ENCODE results near the gene PCSK1. TPM values are rescaled to one million over a fixed set of nuclear protein-coding genes. Genes with fewer than 3 reads are reported as not detected.

Gene PCSK1
- total RNA-seq, 1 donor from 2014 or later = not detected

GRCh38 chr5:96350678-96351077, 82.4 kb downstream of the PCSK1 start:
- Histone ChIP-seq H3K4me3 (ENCODE audit: low read length in 3 of 3) (no peak overlapping the region), H3K9ac (ENCODE audit: low read depth in 1 of 3, low read length in 3 of 3) (no peak overlapping the region), H3K4me1 (ENCODE audit: control insufficient read depth in 3 of 3, insufficient read depth in 3 of 3, low read length in 3 of 3) (no peaks in the 10 kb centered on the region), H3K27ac (ENCODE audit: low read depth, low read length) (no peak overlapping the region), H3K9me3 (ENCODE audit: control insufficient read depth in 3 of 3, low read length in 3 of 3) (no peaks in the 10 kb centered on the region), H3K36me3 (ENCODE audit: control insufficient read depth in 3 of 3, insufficient read depth in 3 of 3, low read length in 3 of 3) (no peaks in the 10 kb centered on the region), H3K27me3 (ENCODE audit: control insufficient read depth in 3 of 3, insufficient read depth in 3 of 3, low read length in 3 of 3) (no peaks in the 10 kb centered on the region)

GRCh38 chr5:96348536-96348935, 84.5 kb downstream of the PCSK1 start:
- Histone ChIP-seq H3K27me3 (ENCODE audit: control insufficient read depth in 3 of 3, insufficient read depth in 3 of 3, low read length in 3 of 3) (no peaks in the 10 kb centered on the region), H3K9ac (ENCODE audit: low read depth in 1 of 3, low read length in 3 of 3) (no peak overlapping the region), H3K4me1 (ENCODE audit: control insufficient read depth in 3 of 3, insufficient read depth in 3 of 3, low read length in 3 of 3) (no peaks in the 10 kb centered on the region), H3K9me3 (ENCODE audit: control insufficient read depth in 3 of 3, low read length in 3 of 3) (no peaks in the 10 kb centered on the region), H3K27ac (ENCODE audit: low read depth, low read length) (no peak overlapping the region), H3K4me3 (ENCODE audit: low read length in 3 of 3) (no peak overlapping the region), H3K36me3 (ENCODE audit: control insufficient read depth in 3 of 3, insufficient read depth in 3 of 3, low read length in 3 of 3) (no peaks in the 10 kb centered on the region)

GRCh38 chr5:96347502-96348292, 85.4 kb downstream of the PCSK1 start:
- Histone ChIP-seq H3K9me3 (ENCODE audit: control insufficient read depth in 3 of 3, low read length in 3 of 3) (no peaks in the 10 kb centered on the region), H3K9ac (ENCODE audit: low read depth in 1 of 3, low read length in 3 of 3) (no peak overlapping the region), H3K4me1 (ENCODE audit: control insufficient read depth in 3 of 3, insufficient read depth in 3 of 3, low read length in 3 of 3) (no peaks in the 10 kb centered on the region), H3K4me3 (ENCODE audit: low read length in 3 of 3) (no peak overlapping the region), H3K27me3 (ENCODE audit: control insufficient read depth in 3 of 3, insufficient read depth in 3 of 3, low read length in 3 of 3) (no peaks in the 10 kb centered on the region), H3K27ac (ENCODE audit: low read depth, low read length) (no peak overlapping the region), H3K36me3 (ENCODE audit: control insufficient read depth in 3 of 3, insufficient read depth in 3 of 3, low read length in 3 of 3) (no peaks in the 10 kb centered on the region)

- Histone ChIP-seq H3K9ac (ENCODE audit: low read depth in 1 of 3, low read length in 3 of 3) (no peak overlapping the region), H3K4me3 (ENCODE audit: low read length in 3 of 3) (no peak overlapping the region), H3K36me3 (ENCODE audit: control insufficient read depth in 3 of 3, insufficient read depth in 3 of 3, low read length in 3 of 3) (no peaks in the 10 kb centered on the region), H3K27ac (ENCODE audit: low read depth, low read length) (no peak overlapping the region), H3K27me3 (ENCODE audit: control insufficient read depth in 3 of 3, insufficient read depth in 3 of 3, low read length in 3 of 3) (no peaks in the 10 kb centered on the region), H3K9me3 (ENCODE audit: control insufficient read depth in 3 of 3, low read length in 3 of 3) (no peaks in the 10 kb centered on the region), H3K4me1 (ENCODE audit: control insufficient read depth in 3 of 3, insufficient read depth in 3 of 3, low read length in 3 of 3) (no peaks in the 10 kb centered on the region)
Measured at GRCh38 chr5:96344678-96345577, 88.1 kb downstream of the PCSK1 start.

- H3K36me3 ChIP-seq (ENCODE audit: control insufficient read depth in 3 of 3, insufficient read depth in 3 of 3, low read length in 3 of 3) = no peaks in the 10 kb centered on the region
- no peak overlapping the region for H3K4me3 ChIP-seq (ENCODE audit: low read length in 3 of 3)
- H3K9me3 ChIP-seq (ENCODE audit: control insufficient read depth in 3 of 3, low read length in 3 of 3) = no peaks in the 10 kb centered on the region
- no peaks in the 10 kb centered on the region for H3K27me3 ChIP-seq (ENCODE audit: control insufficient read depth in 3 of 3, insufficient read depth in 3 of 3, low read length in 3 of 3)
- peaks cover 8 to 13% (median 12%) of the 10 kb centered on the region in 3 donors for H3K4me1 ChIP-seq (ENCODE audit: control insufficient read depth in 3 of 3, insufficient read depth in 3 of 3, low read length in 3 of 3)
- H3K27ac ChIP-seq (ENCODE audit: low read depth, low read length) = no peak overlapping the region
- no peak overlapping the region for H3K9ac ChIP-seq (ENCODE audit: low read depth in 1 of 3, low read length in 3 of 3)
Measured at GRCh38 chr5:96343094-96343493, 90.0 kb downstream of the PCSK1 start.

- Histone ChIP-seq H3K9ac (ENCODE audit: low read depth in 1 of 3, low read length in 3 of 3) (no peak overlapping the region), H3K36me3 (ENCODE audit: control insufficient read depth in 3 of 3, insufficient read depth in 3 of 3, low read length in 3 of 3) (no peaks in the 10 kb centered on the region), H3K4me1 (ENCODE audit: control insufficient read depth in 3 of 3, insufficient read depth in 3 of 3, low read length in 3 of 3) (peaks cover 12 to 13% (median 12%) of the 10 kb centered on the region in 3 donors), H3K27me3 (ENCODE audit: control insufficient read depth in 3 of 3, insufficient read depth in 3 of 3, low read length in 3 of 3) (no peaks in the 10 kb centered on the region), H3K4me3 (ENCODE audit: low read length in 3 of 3) (no peak overlapping the region), H3K9me3 (ENCODE audit: control insufficient read depth in 3 of 3, low read length in 3 of 3) (no peaks in the 10 kb centered on the region), H3K27ac (ENCODE audit: low read depth, low read length) (no peak overlapping the region)
Measured at GRCh38 chr5:96342581-96342980, 90.5 kb downstream of the PCSK1 start.

Other genes with a start within 250 kb of the PCSK1 start
- gene CAST, start 229.1 kb upstream of the PCSK1 start, total RNA-seq = 87.2 TPM